Sigmoid colon (tissue), 4 donors: ENCODE measurements around the gene CDKN2C.

Experiments used
- CTCF ChIP-seq, 4 experiments: fragments of 450-650 bp in 3 of 4; fragments of 200-600 bp in 1 of 4; IDR thresholded peaks; one replicate each; pipeline ENCODE4 v1.5.1; 2016 to 2019; ENCODE audit warnings: antibody characterized with exemption in 4 of 4, mild to moderate bottlenecking in 3 of 4, moderate library complexity in 2 of 4
- POLR2AphosphoS5 ChIP-seq, 4 donors: sonication (generic); formaldehyde crosslinking; IDR thresholded peaks; one replicate each; pipeline ENCODE4 v1.6.1; 2017; ENCODE audit warnings: antibody characterized with exemption in 4 of 4

- TF ChIP-seq CTCF (IDR thresholded peaks at IDR 0.05) (no peak), POLR2AphosphoS5 (IDR thresholded peaks at IDR 0.05) (no peak)
These were observed 3.2 kb downstream of the CDKN2C start for GRCh38 chr1:50973255-50973654.
